GM18870 (cell line): Measurements from ENCODE around the gene ST6GAL2.

Experiments
- ATAC-seq: cut with Tn5 transposase; IDR thresholded peaks from one replicate; pipeline ENCODE4 v1.9.1; 2021; ENCODE audit warnings: moderate library complexity; ENCODE audit not compliant: unreplicated experiment

The ST6GAL2 gene, protein sequence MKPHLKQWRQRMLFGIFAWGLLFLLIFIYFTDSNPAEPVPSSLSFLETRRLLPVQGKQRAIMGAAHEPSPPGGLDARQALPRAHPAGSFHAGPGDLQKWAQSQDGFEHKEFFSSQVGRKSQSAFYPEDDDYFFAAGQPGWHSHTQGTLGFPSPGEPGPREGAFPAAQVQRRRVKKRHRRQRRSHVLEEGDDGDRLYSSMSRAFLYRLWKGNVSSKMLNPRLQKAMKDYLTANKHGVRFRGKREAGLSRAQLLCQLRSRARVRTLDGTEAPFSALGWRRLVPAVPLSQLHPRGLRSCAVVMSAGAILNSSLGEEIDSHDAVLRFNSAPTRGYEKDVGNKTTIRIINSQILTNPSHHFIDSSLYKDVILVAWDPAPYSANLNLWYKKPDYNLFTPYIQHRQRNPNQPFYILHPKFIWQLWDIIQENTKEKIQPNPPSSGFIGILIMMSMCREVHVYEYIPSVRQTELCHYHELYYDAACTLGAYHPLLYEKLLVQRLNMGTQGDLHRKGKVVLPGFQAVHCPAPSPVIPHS

DNA sequence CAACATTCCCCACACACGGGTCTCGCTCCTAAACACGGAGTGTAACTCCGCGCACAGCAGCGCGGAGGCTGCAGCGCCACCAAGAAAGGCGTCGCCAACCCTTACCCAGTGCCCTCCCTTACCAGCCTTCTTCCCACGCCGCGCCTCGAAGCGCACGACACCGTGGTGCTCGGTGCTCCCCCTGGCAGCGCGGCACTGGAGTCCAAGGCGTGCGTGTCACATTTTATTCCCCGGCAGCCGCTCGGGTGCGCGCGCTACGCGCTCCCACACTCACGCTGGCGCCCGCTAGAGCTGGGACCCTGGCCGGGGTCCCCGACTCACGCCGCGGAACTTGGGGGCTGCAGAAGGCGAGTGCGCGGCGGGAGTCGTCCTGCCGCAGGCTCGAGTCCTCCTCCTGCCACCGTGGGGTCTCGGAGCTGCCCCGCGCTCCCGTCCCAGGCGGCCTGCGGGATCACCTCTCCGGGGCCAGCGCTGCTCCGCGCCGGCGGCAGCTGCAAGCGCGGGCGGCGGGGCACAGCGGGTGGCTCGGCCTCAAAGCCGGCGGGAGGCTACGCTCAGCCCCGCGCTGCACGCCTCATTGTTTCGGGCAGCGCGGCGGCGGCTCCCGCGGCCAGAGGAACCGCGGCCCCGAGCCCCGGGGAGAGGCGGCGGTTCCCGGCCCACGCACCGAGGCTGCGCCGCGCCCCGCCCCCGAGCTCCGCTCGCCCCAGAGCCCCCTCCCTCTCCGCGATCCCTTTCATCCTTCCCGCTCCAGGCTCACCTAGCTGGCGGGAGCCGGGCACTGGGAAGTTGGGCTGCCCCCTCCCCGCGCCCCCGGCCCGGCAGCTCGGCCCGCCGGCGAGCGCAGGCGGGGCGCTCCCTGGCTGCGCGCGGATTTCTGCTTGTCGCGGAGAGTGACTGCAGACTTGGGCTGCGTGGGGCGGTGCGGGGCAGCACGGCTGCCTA, at the start of gene ST6GAL2:
Gene ST6GAL2, minus strand, starts transcription at position 197 of the 945 bp plus-strand sequence. CDS start 42,190 bp downstream, outside the sequence.
- ATAC-seq: no peak

DNA sequence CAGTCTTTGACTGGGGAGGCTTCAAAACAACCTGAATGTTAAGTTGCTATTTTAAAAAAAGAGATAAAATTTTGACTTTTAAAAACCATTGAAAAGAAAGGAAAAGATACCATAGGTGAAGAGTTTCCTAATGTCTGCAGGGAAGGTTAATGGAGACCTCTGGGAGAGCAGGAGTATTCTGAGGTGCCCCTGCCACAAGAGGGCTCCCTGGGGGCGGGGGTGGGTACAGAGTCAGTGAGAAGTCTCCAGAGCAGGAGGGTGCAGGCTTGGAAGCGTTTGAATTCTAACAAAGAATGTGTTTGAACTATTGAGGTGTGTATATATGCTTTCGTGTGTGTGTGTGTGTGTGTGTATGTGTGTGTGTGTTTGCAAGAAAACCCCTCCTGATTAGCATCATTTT, 46.7 kb upstream of the ST6GAL2 start:
- no peak for ATAC-seq

DNA sequence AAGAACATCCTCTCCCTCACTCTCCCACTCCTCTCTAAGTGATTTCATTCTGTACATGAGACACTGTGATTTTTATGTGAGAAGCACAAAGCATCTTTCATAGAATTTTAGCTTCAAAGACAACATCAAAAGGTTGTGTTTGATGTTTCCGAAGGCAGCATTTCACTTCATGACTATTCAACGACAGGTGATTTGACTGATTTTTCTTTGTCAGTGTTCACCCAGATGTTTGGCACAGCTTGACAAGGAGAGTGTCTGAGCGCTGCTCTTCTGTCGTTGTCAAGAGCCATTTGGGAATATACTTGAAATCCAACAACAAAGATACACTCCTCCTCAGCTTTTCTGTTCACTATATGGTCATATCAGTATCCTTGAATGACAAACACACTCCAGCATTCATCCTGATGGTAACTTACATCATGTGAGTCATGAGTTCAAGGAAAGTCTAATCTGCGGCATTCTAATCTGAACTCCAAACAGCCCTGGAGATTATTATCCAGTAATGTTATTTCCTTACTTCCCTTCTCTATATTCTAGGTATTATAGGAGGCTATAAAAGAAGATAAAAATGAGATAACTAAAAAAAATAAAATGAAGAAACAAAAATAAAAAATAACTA, 45.9 kb upstream of the ST6GAL2 start:
- no peak for ATAC-seq

DNA sequence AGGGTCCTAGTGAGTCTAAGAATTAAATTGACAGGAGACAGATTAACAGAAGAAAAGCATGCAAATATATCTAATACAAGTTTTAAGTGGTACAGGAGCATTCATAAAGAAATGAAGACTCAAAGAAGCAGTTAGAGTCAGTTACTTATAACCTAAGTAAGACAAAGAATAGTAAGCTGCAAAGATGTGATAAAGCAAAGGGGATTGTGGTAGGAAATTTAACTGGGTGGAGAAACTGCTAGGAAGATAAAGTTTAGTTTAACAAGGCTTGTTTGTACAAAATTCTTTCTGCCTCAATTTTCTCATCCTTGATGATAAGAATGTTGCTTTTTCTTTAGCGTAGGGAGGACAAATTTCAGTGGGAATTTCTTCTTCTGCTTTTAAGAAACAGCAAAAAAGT, 35.5 kb upstream of the ST6GAL2 start:
- no peak for ATAC-seq

DNA sequence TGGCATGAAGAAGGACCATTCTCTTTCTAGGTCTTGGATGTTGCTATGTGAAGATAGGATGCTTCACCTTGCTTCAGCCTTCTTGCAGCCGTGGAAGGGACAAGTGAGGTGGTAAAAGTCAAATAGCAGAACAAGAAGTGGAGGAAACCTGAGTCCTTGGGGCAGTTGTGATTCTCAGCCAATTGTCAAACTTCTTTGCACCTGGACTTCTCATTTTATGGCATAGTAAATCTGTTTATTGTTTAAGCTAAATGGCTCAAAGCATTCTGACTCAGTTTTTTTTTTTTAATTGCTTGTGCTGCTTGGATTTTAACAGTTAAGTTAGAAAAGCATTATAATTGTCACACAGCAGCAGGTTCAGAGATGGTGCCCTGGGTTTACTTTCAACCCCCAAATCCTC, 33.0 kb upstream of the ST6GAL2 start:
- ATAC-seq: no peak

DNA sequence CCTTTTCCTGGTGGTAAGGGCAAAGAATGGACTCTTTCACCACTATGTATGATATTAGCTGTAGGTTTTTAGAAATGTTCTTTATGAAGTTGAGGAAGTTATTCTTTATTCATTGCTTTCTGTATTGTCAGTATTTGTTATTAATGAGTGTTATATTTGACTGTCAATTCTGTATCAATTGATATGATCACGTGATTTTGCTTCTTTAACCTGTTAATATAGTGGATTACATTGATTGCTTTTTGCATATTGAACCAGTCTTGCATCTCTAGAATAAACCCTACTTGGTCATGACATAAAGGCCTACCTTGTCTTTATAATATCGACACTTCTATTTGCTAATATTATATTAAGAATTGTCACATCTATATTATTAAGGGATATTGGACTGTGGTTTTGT, 18.3 kb upstream of the ST6GAL2 start:
- ATAC-seq: no peak

DNA sequence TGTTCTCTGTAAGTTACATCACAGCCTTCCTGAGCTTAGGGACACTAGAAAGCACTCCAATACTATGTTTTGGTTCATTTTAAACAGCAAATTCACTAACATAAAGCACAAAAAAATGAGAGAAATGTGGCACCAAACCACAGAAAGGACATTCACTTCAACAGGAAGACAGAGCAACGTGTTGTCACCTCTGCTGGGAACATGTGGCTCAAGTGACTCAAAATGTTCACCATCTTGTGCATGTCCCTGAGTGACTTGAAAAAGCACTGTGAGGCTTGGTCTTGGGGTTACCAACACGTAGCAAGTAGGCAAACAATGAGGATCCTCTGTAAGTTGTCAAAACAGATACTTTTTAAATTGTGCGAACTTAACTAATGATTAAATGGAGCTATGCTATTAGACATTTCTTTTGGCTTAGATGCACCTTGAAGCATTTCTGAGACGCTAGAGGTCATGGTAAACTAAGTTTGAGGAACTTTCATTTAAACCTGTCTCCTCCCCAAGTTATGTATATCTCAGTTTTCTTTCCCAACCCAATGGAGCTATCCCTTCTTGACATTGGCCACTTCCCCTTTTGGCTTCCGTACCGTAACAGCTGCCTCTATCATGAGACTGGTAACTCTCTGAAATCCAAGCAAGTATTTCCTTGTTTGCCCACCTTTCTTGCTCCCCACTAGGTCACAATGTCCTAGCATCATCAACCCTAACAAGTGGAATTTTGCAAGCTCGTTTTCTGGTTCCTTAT, 14.0 kb upstream of the ST6GAL2 start:
- ATAC-seq: no peak

DNA sequence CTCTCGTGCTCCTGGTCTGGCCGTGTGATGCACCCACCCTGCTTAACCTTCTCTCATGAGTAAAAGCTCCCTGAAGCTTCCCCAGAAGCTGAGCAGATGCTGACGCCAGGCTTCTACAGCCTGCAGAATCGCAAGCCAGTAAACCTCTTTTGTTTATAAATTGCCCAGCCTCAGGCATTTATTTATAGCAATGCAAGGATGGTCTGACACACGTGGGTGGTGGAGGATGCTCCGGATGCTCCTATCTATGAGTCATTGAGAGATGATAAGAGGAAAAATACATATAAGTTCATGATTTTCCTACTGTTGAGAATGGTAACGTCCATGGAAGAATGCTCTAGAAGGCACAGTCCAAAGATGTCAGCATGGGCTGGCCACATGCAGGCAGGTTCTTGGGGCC, 8.6 kb upstream of the ST6GAL2 start:
- no peak for ATAC-seq

DNA sequence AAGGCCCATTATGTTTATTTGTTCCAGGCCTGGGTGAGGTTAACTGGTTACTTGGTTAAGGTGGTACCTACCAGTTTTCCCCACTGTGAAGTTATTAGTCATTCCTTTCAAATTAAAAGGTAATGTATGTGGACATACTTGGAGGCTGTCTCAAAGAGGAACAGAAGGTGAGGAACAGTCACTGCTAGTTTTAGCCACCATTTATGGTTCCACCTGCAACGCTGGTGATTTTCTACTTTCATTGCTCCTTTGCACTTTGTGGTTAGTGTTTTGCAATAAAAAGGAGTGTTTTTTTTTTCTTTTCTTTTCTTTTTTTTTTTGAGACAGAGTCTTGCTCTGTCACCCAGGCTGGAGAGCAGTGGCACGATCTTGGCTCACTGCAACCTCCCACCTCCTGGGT, 6.1 kb upstream of the ST6GAL2 start:
- no peak for ATAC-seq

DNA sequence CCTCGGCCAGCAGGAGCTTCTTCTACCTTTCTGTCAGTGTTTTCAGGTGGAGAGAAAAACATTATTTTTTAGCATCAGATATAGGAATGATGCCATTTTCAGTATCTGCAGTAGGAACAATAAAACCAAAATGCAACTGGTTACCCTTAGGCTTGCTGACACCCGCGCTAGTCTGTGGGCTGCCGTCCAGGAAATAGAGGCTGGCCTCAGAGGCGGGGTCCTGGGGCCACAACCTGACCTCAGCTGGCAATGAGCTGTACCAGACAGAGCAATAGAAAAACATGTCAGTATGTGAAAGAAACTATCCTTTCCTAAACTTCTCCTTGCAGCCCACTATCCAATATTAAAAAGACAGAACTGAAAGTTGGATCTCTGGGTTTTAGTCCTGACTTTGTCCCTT, 4.6 kb upstream of the ST6GAL2 start:
- no peak for ATAC-seq

DNA sequence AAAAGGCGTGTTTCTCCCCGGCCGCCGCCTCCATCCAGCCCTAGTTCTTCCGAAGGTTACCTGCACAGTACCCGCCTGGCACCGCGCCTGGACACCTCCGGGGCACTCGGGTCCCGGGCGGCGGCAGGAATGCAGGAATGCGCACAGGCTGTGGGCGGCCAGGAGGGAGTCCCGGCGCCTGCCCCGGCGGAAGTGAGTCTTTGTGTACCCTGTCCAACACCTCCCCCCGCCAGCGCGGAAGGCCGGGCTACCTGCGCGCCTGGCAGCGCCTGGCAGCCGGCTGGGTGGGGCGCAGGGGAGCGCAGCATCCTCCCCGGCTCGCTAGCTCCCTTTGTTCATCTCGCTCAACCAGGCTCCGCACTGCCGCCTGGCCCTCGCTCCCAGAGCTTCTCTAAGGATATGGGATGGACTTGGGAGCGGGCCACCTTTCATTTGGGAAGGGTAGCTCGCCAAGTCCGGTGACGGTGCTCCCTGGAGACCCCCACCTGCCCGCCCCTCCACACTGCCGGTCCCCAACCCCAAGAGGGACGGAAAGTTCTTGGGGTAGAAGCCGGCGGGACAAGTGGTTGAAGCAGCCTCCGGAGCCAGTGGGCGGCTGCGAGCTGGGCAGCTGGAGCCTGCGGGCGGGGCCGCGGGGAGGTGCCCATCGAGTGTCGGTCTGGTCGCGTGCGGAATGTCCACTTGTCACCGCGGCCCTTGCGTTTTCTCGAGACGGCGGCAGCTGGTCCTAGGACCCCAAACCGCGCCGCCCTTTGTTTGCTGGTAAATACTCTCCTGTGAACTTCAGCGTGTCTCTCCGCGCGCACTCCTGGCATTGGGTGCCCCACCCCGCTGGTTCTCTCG, 1.2 kb upstream of the ST6GAL2 start:
- no peak for ATAC-seq

DNA sequence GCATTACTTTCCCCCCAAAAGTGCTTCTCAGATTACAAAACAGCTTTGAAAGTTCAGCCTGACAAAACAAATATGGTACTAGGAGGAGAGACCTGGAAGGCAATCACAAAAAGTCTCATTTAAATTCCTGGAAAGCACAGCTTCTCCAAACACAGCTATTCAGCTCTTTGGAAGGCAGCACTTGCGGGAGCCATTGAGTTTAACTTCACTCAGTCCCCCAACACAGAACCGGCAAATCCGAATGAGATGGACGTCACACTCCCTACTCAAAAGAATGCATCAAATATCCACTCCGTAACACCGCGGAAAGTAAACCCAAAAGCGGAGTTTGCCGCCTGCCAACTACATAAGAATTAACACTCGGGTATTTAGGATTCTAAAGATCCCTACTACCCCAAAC, 638 bp downstream of the ST6GAL2 start:
- no peak for ATAC-seq

DNA sequence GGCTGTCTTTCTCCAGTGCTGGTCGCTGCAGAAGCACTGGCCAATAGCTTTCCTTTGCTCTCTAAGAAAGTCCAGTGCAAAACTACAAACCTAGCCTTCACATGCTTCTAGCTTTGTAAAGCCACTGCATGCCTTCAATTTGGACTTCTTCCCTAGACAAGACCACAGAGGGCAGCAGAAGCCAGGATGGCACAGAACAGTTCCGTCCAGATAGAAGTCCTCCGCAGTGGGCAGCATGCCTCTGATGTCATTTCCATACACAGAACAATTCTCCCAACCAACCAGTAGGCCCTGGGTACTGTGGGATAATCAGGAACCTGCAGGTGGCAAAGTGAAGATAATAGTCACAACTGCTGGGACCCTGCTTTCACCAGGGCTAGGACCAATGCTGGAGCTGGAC, 3.3 kb downstream of the ST6GAL2 start:
- no peak for ATAC-seq

DNA sequence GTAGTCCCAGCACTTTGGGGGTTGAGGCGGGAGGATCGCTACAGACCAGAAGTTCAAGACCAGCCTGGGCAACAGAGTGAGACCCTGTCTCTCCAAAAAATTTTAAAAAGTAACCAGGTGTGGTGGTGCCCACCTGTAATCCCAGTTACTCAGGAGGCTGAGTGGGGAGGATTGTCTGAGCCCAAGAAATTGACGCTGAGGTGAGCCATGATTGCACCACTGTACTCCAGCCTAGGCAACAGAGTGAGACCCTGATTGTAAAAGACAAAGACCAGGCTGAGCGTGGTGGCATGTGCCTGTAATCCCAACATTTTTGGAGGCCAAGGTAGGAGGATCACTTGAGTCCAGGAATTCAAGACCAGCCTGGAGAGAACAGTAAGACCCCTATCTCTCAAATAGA, 7.8 kb downstream of the ST6GAL2 start:
- no peak for ATAC-seq

DNA sequence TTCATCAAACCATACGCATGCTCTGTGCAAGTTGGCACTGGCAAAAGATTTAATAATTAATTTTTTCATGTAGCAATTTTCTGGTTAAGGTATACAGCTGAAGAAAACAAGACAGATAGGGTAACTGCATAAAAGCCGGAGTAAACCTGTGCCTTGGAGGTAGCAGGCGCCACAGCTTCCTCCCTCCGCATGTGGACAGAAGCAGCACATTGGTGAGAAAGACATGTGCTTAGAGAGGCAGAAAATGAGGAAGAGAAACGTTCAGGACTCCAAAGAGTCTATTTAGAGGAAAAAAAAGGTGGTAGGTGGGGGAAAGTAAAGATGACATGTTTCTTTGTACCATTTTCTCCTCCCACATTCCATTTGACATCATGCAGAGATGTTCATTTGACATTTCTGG, 9.3 kb downstream of the ST6GAL2 start:
- ATAC-seq: no peak

DNA sequence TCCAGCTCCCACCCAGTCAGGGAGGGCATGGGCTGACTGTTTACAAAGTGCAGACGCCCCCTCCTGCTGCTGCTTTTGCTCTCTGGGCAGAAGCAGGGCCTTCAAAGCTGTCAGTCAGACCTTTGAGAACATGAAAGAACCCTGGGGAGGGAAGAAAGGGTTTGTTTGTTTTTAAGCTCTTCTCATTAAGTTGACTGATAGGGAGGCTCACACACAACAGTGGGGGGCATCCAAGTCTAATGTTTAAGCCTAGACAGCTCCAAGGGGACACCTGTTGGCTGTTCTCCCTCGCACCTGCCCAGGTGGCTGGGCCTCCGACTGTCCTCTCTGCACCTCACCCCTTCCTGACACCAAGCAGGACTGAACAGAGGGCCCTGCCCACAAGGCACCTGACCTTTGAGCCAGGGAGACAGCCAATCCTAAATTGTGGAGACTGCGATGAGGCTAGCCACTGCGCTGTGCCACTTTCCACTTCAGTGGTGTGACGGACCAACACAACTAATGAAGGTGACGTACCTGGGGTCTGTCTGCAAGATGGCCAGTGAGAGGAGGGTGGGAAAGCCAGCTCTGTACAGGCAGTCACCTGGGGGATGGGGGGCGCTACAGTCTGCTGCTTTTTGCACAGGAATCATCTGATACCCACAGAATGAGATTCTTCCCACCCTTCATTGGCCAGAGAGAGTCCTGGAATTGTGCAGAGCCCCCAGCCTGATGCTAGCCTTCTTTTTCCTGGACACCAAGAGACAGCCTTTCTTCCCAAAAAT, 16.3 kb downstream of the ST6GAL2 start:
- ATAC-seq: no peak

DNA sequence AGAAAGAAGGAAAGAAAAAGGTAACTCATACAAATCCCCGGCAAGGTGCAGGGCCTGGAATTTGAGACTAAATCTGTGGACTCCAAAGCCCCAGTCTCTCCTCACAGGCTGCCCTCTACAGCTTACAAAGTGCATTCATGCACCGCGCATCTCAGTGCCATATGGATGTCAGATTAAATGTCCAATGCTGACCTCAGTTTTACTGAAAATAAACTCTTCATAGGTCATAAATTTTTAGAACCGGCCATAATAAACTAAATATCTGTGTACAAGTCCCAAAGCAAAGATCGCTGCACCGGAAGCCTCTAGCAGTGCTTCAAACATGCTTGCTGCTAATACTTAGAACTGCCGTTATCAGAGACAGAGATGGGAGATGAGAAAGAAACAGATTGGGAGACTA, 17.7 kb downstream of the ST6GAL2 start:
- no peak for ATAC-seq

DNA sequence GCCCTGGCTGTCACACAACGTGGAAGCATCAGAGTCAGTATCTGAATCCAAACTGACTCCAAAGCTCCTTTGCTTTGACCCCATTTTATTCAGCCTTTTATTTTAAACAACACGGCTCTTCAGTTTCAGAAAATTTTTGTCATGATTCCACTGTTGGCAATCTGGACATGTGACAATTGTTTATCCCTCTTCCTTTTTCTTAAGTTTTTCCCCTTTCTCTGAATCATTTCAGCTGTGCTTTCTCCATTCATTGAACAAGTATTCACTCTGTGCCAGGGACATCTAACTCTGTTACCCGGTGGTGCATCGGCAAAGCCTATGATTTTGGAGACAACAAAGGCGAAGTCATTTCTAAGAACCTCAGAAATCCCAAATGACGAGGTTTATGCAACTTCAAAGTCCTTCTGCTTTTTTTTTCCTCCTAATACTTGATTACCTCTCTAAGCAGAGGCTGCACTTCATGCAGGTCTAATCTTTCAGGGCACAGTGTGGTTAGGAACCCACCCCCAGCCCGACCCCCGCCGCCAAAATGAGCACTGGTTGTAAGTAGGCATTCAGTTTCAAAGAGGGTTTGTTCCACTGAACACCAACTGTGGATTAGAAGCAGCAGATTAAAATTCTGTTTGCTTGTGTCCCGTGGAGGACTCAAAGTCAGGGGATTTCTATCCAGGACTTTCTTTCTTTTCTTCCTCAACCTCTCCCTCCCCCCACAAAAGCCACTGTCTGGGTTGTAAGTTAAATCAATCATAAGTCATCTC, 18.6 kb downstream of the ST6GAL2 start:
- ATAC-seq: no peak
